GM10847 (cell line): ENCODE measurements around the gene FAM118A.

ENCODE experiments used
- POLR2A ChIP-seq: IDR thresholded peaks from 2 replicates; pipeline ENCODE4 v1.6.1; 2011; ENCODE audit not compliant: insufficient read length; ENCODE audit errors: extremely low read depth

Gene FAM118A

GRCh38 chr22:45295492-45295891 is 14.2 kb upstream of the FAM118A start:
- TF ChIP-seq POLR2A = no peak

GRCh38 chr22:45296628-45297297 is 13.0 kb upstream of the FAM118A start:
- TF ChIP-seq POLR2A = no peak

DNA sequence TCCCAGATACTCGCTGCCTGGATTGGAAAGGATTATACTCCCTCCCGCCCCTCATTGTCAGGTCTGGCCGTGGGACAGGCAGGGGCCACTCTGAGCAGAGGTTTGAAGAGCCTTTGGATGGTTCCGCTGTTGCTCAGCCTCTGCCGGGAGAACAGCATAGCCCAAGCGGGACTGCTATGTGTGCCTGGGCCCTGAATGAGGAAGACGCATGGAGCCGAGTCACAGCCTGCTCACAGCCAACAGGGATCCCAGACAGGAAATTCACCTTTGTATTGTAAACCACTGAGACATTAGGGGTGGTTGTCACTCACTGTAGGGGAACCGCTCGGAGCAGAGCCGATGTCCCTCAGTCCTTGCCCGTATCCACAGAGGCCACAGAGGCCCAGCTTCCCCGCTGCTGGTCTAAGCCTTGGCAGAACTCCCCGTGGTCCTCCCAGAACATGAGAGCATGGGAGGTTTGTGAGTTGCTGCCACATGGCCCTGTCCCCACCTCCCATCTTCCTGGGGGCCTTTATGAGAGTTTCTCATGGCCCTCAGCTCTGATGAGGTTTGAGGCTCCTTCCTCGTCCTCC is 10.7 kb upstream of the FAM118A start:
- no peak for TF ChIP-seq POLR2A

DNA sequence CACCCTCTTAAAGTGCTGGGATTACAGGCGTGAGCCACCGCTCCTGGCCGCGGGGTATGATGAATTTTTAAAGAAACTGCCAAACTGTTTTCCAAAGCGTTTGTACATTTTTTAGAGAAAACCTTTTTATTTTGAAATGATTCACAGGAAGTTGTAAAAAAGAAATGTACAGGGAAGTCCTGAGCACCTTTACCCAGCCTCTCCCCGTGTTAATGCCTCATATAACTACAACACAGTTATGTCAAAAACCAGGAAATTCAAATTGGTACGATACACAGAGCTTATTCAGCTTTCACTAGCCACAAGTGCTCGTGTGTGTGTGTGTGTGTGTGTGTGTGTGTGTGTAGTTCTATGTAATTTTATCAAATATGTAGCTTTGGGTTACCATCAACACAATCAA is 7.0 kb upstream of the FAM118A start:
- no peak for TF ChIP-seq POLR2A

GRCh38 chr22:45303181-45303580 is 6.6 kb upstream of the FAM118A start:
- no peak for TF ChIP-seq POLR2A

- no peak for TF ChIP-seq POLR2A
Measured at GRCh38 chr22:45304971-45305370, 4.8 kb upstream of the FAM118A start.

DNA sequence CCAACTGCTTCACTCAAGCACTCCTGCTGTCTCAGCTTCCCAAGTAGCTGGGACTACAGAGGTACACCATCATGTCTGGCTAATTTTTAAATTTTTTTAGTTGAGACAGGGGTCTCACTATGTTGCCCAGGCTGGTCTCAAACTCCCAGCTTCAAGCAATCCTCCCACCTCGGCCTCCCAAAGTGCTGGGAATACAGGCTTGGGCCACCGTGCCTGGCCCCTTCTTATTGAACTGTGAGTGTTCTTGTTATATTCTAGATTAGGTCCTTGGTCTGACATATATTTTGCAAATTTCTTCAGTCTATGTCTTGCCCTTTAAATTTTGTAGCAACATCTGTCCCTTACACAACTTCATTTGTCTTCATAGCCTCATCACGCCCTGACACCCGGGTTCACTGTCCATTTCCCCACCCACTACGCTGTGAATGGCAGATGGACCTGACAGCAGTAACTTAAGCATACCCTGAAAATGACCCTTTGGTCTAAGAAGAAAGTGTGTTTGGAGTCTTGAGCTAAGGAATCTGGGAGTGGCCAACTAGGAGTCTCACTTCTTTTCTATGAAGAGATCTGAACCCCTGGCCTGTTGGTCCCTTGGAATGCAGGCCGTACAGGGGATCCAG is 4.2 kb upstream of the FAM118A start:
- no peak for TF ChIP-seq POLR2A

- TF ChIP-seq POLR2A = no peak
Measured at GRCh38 chr22:45306139-45306538, 3.6 kb upstream of the FAM118A start.

DNA sequence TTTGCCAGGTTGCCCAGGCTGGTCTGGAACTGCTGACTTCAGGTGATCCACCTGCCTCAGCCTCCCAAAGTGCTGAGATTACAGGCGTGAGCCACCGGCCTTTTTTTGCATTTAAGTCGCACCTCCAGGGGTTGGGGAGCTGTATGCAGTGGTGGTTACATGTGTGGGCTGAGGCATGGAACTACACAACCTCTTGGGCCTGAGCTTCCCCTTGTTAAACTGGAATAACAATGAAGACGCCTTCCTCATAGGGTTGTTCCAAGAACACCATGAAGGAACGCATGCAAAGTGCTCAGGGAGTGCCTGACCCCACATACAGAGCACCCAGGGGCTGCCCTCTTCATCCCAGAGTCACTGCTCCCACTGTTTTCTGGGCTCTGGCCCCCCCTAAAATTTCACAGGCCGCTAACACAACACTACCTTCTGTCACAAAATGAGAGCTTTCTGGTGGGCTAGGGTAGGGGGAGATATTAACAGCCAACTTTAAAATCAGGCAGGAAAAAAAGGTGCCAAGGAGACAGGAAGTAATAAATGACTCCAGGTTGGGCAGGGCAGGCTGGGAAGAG is 1.3 kb upstream of the FAM118A start:
- TF ChIP-seq POLR2A = no peak

GRCh38 chr22:45308957-45309421 is 745 bp upstream of the FAM118A start:
- no peak for TF ChIP-seq POLR2A

GRCh38 chr22:45310331-45310976 is 720 bp downstream of the FAM118A start:
- TF ChIP-seq POLR2A = no peak

DNA sequence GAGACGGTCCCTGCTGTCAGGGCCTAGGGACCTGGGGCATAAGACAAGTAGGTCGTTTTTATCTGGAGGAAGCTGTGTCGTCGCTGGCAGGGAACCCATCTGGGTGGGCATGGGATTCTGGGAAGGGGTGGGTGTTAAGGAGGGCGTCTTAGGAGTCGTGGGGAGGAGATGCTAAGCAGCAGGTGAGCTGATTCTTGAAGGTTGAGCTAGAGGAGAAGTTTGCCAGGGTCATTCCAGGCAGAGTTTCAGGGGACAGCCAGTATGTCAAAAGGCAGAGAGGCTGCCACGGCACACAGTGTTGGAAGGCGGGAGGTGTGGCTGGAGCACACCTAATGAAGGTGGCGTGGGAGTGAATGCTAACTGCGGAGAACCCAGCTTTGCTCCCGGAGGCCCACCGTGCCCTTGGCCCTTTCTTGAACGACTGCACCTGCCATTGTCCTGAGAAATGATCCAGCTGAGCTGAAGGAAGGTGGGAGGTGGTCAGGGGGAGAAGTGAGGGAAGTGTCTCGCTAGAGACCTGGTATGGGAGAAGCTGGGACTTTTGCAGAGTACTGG is 1.3 kb downstream of the FAM118A start:
- no peak for TF ChIP-seq POLR2A

GRCh38 chr22:45312415-45312814 is 2.7 kb downstream of the FAM118A start:
- TF ChIP-seq POLR2A = no peak

DNA sequence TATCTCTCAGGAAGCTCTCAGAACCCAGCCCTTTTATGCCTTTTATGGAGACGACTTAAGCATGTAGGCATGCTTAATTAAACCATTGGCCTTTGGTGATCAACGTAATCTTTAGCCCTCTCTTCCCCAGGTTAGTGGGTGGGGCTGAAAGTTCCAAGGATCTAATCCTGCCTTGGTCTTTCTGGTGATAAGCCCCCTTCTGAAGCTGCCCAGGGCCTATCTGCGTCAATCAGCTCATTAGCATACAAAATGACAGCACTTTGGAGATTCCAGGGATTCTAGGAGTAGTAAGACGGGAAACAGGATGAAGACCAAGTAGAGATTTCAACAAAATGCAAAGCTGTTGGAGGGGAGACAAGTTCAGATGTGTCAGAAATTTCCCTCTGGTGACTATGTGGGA is 3.1 kb downstream of the FAM118A start:
- TF ChIP-seq POLR2A = no peak

DNA sequence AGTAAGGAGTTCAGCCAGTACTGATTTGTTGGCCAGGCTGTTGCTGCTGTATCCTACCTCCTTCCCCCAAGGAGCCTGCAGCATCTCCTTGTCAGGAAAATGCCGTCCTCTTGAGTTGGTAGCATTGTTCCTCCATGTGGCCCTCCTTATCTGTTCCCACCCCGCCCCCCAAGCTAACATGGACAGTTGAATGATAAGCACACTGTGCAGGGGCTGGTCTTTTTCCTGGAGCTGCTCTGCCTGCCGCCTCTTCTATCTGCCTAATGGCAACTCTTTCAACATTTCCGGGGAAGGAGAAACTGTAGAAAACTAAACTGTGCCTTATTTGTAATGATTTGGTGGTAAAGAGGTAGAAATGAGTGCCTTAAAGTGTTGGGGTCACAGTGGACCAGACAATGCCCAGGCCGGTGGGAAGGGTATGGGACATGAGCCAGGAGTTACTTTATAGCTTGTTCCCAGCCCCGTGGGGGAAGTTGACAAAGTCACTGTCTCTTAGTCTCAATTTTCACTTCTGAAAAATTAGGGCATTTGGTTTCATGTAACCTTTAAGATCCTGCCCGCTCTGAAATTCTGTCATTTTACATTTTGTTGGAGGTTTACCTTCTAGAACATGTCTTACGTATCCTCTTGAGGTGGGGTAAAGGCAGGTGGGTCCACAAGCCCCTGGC is 4.5 kb downstream of the FAM118A start:
- TF ChIP-seq POLR2A = no peak
